Activated naive CD8-positive, alpha-beta T cell treated with anti-CD3 and anti-CD28 coated beads for 36 hours (primary cell): ENCODE measurements around the gene CAPZB. TPM values are rescaled to one million over a fixed set of nuclear protein-coding genes. Genes with fewer than 3 reads are reported as not detected.
A peak's percentile ranks its signal among the peaks of the same experiment; 100 is the strongest.

Source experiments
- DNase-seq: peaks from one replicate; pipeline ENCODE4 v3.0.0; 2021
- H3K27ac Mint-ChIP-seq: one replicate; pipeline ENCODE4 v1.8.0; 2022; ENCODE audit warnings: mild to moderate bottlenecking, moderate library complexity, mixed read lengths
- H3K27me3 Mint-ChIP-seq: one replicate; pipeline ENCODE4 v1.8.0; 2022; ENCODE audit warnings: mild to moderate bottlenecking, mixed read lengths
- H3K36me3 Mint-ChIP-seq: one replicate; pipeline ENCODE4 v1.8.0; 2021; ENCODE audit warnings: mild to moderate bottlenecking, mixed read lengths
- H3K4me1 Mint-ChIP-seq: one replicate; pipeline ENCODE4 v1.8.0; 2021; ENCODE audit warnings: mixed read lengths
- H3K4me3 Mint-ChIP-seq: one replicate; pipeline ENCODE4 v1.8.0; 2022; ENCODE audit warnings: mild to moderate bottlenecking, moderate library complexity, mixed read lengths
- H3K9me3 Mint-ChIP-seq: one replicate; pipeline ENCODE4 v1.8.0; 2022; ENCODE audit warnings: mixed read lengths
- total RNA-seq, 2 experiments: library from RNA; stranded (reverse); gene quantifications; one replicate each; pipeline ENCODE4 v1.2.3, GENCODE V29; 2021

Gene CAPZB
- total RNA-seq, 2 experiments from 2014 or later = 324 to 332 TPM

- Mint-ChIP-seq H3K27me3 (no peaks in the 10 kb centered on the region), H3K4me1 (no peaks in the 10 kb centered on the region), H3K27ac (no peak overlapping the region), H3K36me3 (no peaks in the 10 kb centered on the region), H3K4me3 (no peak overlapping the region), H3K9me3 (no peaks in the 10 kb centered on the region)
- no peak for DNase-seq
Measured at GRCh38 chr1:19327301-19327700, 158.0 kb downstream of the CAPZB start.

- Mint-ChIP-seq H3K27me3 (no peaks in the 10 kb centered on the region), H3K27ac (no peak overlapping the region)
Measured at GRCh38 chr1:19326748-19327065, 158.6 kb downstream of the CAPZB start.

GRCh38 chr1:19325958-19326747 lies 159.2 kb downstream of the CAPZB start:
- Mint-ChIP-seq H3K9me3 (no peaks in the 10 kb centered on the region), H3K4me1 (no peaks in the 10 kb centered on the region), H3K4me3 (no peak overlapping the region), H3K27me3 (no peaks in the 10 kb centered on the region), H3K27ac (no peak overlapping the region), H3K36me3 (no peaks in the 10 kb centered on the region)
- no peak for DNase-seq

More at GRCh38 chr1:19326748-19327065, 158.6 kb downstream of the CAPZB start:
- Mint-ChIP-seq H3K36me3 (no peaks in the 10 kb centered on the region), H3K9me3 (no peaks in the 10 kb centered on the region), H3K4me1 (no peaks in the 10 kb centered on the region), H3K4me3 (no peak overlapping the region)
- DNase-seq = no peak

- DNase-seq = no peak
- no peak overlapping the region for H3K4me3 Mint-ChIP-seq
- no peaks in the 10 kb centered on the region for H3K9me3 Mint-ChIP-seq
- H3K36me3 Mint-ChIP-seq = no peaks in the 10 kb centered on the region
- no peaks in the 10 kb centered on the region for H3K27me3 Mint-ChIP-seq
- no peaks in the 10 kb centered on the region for H3K4me1 Mint-ChIP-seq
- no peak overlapping the region for H3K27ac Mint-ChIP-seq
Measured at GRCh38 chr1:19325368-19325957, 159.9 kb downstream of the CAPZB start.

GRCh38 chr1:19324665-19324990 lies 160.7 kb downstream of the CAPZB start:
- Mint-ChIP-seq H3K4me1 (no peaks in the 10 kb centered on the region), H3K27me3 (no peaks in the 10 kb centered on the region), H3K4me3 (no peak overlapping the region), H3K27ac (no peak overlapping the region), H3K36me3 (no peaks in the 10 kb centered on the region), H3K9me3 (no peaks in the 10 kb centered on the region)
- DNase-seq = no peak

DNA sequence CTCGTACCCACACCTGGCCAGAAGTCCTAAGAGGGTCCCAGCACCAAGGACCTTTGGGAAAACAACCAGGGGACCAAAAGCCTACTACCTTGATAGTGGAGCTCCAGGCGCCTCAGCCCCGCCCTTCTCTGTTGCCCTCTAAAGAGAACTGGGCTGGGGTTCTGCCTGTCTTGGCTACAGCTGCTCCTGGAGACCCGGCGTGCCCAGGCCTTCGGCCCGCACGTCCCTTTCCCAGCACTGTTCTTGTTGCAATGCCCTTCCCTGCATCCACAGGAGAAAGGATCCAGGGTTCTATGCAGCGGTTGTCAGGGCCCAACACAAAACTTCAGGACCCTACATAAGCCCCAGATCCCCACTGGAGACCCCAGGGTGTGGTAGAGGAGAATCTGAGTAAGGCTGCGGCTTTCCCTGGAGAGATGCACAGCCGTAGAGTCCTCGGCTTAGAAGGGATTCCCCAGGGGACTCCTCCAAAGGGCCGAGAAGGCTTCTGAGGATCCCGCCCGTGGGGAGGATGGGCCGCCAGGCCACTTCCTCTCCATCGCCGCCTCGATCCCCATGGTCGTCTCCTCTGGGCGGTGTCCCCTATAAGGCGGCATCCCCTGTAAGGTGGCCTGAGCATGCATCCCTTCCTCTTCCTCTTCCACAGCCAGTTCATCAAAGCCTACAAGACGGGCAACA lies 161.2 kb downstream of the CAPZB start:
- H3K27ac Mint-ChIP-seq = no peak overlapping the region
- no peak overlapping the region for H3K4me3 Mint-ChIP-seq
- no peak for DNase-seq
- H3K36me3 Mint-ChIP-seq = no peaks in the 10 kb centered on the region
- H3K9me3 Mint-ChIP-seq = no peaks in the 10 kb centered on the region
- H3K4me1 Mint-ChIP-seq = no peaks in the 10 kb centered on the region
- no peaks in the 10 kb centered on the region for H3K27me3 Mint-ChIP-seq

DNA sequence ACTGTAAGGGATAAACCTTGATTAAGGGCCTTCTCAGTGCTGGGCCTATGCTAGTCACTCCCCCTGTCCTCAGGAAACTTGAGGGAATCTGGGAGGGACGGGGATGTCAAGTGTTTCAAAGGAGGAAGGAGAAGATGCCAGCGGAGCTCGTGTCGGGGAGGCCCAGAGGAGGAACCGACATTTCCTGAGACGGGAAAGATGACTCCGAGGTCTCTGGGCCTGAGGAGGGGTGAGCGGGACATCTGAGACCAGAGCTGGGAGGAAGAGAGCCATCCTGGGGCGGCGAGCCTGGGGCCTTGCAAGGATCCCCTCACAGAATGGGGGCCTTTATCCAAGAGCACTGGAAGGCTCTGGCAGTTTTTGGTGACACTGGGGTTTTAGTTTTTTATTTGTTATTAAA lies 162.9 kb downstream of the CAPZB start:
- no peaks in the 10 kb centered on the region for H3K4me1 Mint-ChIP-seq
- no peak overlapping the region for H3K4me3 Mint-ChIP-seq
- DNase-seq = no peak
- no peaks in the 10 kb centered on the region for H3K36me3 Mint-ChIP-seq
- no peaks in the 10 kb centered on the region for H3K9me3 Mint-ChIP-seq
- no peak overlapping the region for H3K27ac Mint-ChIP-seq
- no peaks in the 10 kb centered on the region for H3K27me3 Mint-ChIP-seq

DNA sequence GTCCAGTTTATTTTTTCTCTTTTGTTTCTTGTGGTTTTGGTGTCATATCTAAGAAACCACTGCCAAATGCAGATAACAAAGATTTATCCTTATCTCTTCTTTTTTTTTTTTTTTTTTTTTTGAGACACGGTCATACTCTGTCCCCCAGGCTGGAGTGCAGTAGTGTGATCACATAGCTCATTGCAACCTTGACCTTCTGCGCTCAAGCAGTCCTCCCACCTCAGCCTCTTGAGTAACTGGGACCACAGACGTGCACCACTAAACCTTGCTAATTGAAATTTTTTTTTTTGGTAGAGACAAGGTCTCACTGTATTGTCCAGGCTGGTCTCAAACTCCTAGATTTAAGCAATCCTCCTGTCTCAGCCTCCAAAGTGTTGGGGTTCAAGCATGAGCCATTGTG lies 164.3 kb downstream of the CAPZB start:
- Mint-ChIP-seq H3K4me3 (no peak overlapping the region), H3K4me1 (no peaks in the 10 kb centered on the region), H3K36me3 (no peaks in the 10 kb centered on the region), H3K27ac (no peak overlapping the region), H3K9me3 (no peaks in the 10 kb centered on the region), H3K27me3 (no peaks in the 10 kb centered on the region)
- DNase-seq = no peak

GRCh38 chr1:19319196-19319595 lies 166.1 kb downstream of the CAPZB start:
- Mint-ChIP-seq H3K9me3 (no peaks in the 10 kb centered on the region), H3K27me3 (no peaks in the 10 kb centered on the region), H3K4me1 (peaks cover 11% of the 10 kb centered on the region), H3K4me3 (no peak overlapping the region), H3K36me3 (no peaks in the 10 kb centered on the region), H3K27ac (no peak overlapping the region)
- no peak for DNase-seq

GRCh38 chr1:19317126-19317910 lies 168.0 kb downstream of the CAPZB start:
- no peak overlapping the region for H3K27ac Mint-ChIP-seq
- no peaks in the 10 kb centered on the region for H3K36me3 Mint-ChIP-seq
- H3K9me3 Mint-ChIP-seq = no peaks in the 10 kb centered on the region
- H3K4me3 Mint-ChIP-seq = no peak overlapping the region
- H3K27me3 Mint-ChIP-seq = no peaks in the 10 kb centered on the region
- no peak for DNase-seq
- H3K4me1 Mint-ChIP-seq = peaks cover 25% of the 10 kb centered on the region

DNA sequence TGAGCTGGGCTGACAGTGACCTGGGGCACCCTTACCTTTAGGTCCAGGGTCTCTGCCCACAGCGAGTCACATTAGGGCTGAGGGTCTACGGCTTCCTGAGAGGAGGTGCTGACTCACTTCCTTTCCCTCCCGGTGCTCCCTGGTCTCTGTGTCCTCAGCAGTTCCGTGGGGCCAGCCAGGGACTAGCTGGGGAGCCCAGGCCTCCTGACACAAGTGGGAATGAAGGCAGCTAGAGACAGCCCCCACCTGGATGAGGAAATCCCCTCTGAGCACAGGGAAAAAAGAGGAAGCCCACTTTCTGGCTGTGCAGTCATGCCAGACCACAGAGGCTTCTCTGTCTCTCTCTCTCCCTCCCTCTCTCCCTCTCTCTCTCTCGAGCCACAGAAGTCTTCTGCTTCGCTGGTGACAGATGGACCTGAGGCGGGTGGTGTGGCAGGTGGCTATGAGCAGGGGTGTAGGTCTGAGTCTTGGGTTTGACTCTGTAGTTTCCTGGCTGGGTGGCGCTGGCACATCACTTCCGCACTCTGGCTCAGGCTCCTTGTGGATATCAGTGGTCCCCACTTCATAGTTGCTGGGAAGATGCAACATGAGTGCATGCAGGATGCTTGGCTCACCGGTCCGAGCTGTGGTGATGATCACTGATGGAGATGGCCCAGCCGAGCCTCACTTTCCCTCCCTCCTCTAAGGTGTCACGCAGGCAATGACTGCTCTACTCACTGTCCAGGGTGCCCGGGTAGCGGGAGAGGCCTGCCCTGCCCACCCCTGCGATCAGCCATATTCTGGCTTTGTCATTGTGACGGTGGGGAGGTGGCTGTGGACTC lies 169.8 kb downstream of the CAPZB start:
- no peak for DNase-seq
- H3K36me3 Mint-ChIP-seq = no peaks in the 10 kb centered on the region
- H3K27ac Mint-ChIP-seq = no peak overlapping the region
- H3K27me3 Mint-ChIP-seq = no peaks in the 10 kb centered on the region
- no peaks in the 10 kb centered on the region for H3K9me3 Mint-ChIP-seq
- no peak overlapping the region for H3K4me3 Mint-ChIP-seq
- H3K4me1 Mint-ChIP-seq = peaks cover 30% of the 10 kb centered on the region

DNA sequence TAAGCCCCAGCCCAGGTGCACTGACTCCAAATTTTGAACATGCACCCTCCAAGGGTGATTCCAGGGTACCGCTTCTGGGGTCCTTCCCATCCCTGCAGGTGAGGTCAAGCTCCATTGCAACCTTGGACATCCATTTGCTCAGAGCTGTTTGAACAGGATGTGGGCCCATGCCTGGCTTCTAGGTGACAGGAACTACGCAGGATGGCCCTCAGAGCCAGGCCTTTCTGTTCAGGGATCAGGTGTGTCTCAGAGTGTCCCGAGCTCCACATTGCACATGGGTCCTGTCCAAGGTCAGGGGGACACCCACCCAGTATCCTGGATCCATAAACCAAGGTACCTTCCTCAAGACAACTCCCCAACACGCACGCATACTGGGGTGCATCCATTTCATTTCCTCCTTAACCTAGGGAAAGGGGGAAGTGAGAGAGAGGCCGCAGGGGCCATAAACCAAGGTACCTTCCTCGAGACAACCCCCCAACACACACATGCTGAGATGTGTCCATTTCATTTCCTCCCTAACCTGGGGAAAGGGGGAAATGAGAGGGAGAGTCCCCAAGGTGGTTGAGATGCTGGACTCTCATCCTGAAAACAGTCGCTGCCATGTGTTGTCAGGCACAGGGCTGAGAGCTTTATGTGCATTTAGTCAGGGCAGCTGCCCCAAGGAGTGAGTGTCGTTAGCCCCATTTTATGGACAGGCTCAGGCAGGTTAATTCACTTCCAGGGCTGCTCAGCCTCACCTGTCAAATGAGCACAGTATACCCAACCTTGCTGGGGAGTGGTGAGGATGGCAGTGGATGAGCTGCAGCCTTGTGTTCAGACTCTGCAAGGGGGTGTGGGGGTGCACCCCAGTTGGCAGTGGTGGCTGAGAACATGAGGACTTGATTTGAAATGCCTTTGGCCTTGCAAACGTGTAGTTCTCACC lies 171.1 kb downstream of the CAPZB start:
- no peak for DNase-seq
- Mint-ChIP-seq H3K27ac (no peak overlapping the region), H3K27me3 (no peaks in the 10 kb centered on the region), H3K9me3 (no peaks in the 10 kb centered on the region), H3K4me3 (no peak overlapping the region), H3K4me1 (peaks cover 34% of the 10 kb centered on the region), H3K36me3 (no peaks in the 10 kb centered on the region)

- peaks cover 34% of the 10 kb centered on the region for H3K4me1 Mint-ChIP-seq
- DNase-seq = no peak
- H3K27me3 Mint-ChIP-seq = no peaks in the 10 kb centered on the region
- H3K9me3 Mint-ChIP-seq = no peaks in the 10 kb centered on the region
- no peaks in the 10 kb centered on the region for H3K36me3 Mint-ChIP-seq
- peak overlapping the region; percentile 52 for H3K27ac Mint-ChIP-seq
- peak overlapping the region; percentile 80 for H3K4me3 Mint-ChIP-seq
Measured at GRCh38 chr1:19313636-19313959, 171.7 kb downstream of the CAPZB start.
